HepG2 (cell line): ENCODE measurements around the gene EIF1. TPM values are rescaled to one million over a fixed set of nuclear protein-coding genes. Genes with fewer than 3 reads are reported as not detected.

Source experiments
- ATAC-seq: fragments of 200-7000 bp; cut with Tn5 transposase; 3 replicates; pipeline ENCODE4 v1.9.1; 2020; ENCODE audit warnings: mild to moderate bottlenecking, moderate library complexity
- BruUV-seq: library from RNA; stranded (reverse); fragments of 400-500 nt; replicated peaks from 2 replicates; lab custom pipeline; 2021; lab: Mats Ljungman, UMichigan
- CTCF ChIA-PET: fragments of 300-600 bp; formaldehyde crosslinking; extraction: SDS; loops from one replicate; lab custom pipeline; 2021; ENCODE audit warnings: low total read pairs, inconsistent platforms, low intra/inter-chr PET ratio; lab: Yijun Ruan, JAX
- POLR2A ChIA-PET: fragments of 350-600 bp; sonication (Branson Sonifier 250); formaldehyde crosslinking; loops from one replicate; lab custom pipeline; 2020; ENCODE audit warnings: antibody characterized with exemption, inconsistent platforms; lab: Yijun Ruan, JAX
- DNase-seq: peaks from one replicate; pipeline ENCODE4 v3.0.0-alpha.2; 2015; ENCODE audit warnings: low spot score
- FAIRE-seq: peaks from 3 replicates; lab custom pipeline; 2011; peaks lifted over from hg19 to GRCh38; lab: Jason Lieb, UNC
- H2AFZ ChIP-seq: one replicate; pipeline ENCODE4 v1.6.1; 2011; ENCODE audit warnings: low read length, inconsistent platforms
- H3K27ac ChIP-seq: fragments of 300-600 bp; 3 replicates; pipeline ENCODE4 v1.8.0; 2011; ENCODE audit warnings: mixed run types, mild to moderate bottlenecking, mixed read lengths, low read length, inconsistent platforms; ENCODE audit not compliant: insufficient read depth; ENCODE audit errors: extremely low read length
- H3K27me3 ChIP-seq, 2 experiments: fragments of 200-600 bp in 1 of 2; 2 replicates in 1 of 2; 3 replicates in 1 of 2; pipeline versions ENCODE4 v1.6.0 to v1.8.0; 2011; ENCODE audit warnings: low read length in 2 of 2, mild to moderate bottlenecking in 2 of 2, moderate library complexity in 2 of 2, inconsistent platforms in 1 of 2; ENCODE audit not compliant: insufficient read depth in 2 of 2, control insufficient read depth in 1 of 2
- H3K36me3 ChIP-seq, 2 experiments: fragments of 200-600 bp in 1 of 2; replicated peaks in 1 of 2; 2 replicates in 1 of 2; 3 replicates in 1 of 2; pipeline versions ENCODE4 v1.5.1 to v1.8.0; 2011; ENCODE audit warnings: low read length in 2 of 2, inconsistent platforms in 1 of 2; ENCODE audit not compliant: insufficient read depth in 2 of 2, control insufficient read depth in 1 of 2
- H3K4me1 ChIP-seq: 2 replicates; pipeline ENCODE4 v1.5.1; 2012; ENCODE audit warnings: low read length, inconsistent platforms; ENCODE audit not compliant: insufficient read depth
- H3K4me2 ChIP-seq: 2 replicates; pipeline ENCODE4 v1.6.0; 2011; ENCODE audit warnings: low read depth, low read length, inconsistent platforms
- H3K4me3 ChIP-seq, 3 experiments: fragments of 200-600 bp in 1 of 3; sonication (generic), shearing (Covaris generic) in 1 of 3; replicated peaks in 1 of 3; 2 replicates each; pipeline ENCODE4 v1.5.1; 2011 to 2016; ENCODE audit warnings: low read length in 3 of 3, inconsistent platforms in 2 of 3, low read depth in 2 of 3, mild to moderate bottlenecking in 2 of 3, control low read depth in 1 of 3, mixed read lengths in 1 of 3; ENCODE audit not compliant: insufficient read depth in 1 of 3
- H3K79me2 ChIP-seq: one replicate; pipeline ENCODE4 v1.6.1; 2011; ENCODE audit warnings: low read length, inconsistent platforms; ENCODE audit not compliant: insufficient read depth
- H3K9ac ChIP-seq: 2 replicates; pipeline ENCODE4 v1.6.0; 2011; ENCODE audit warnings: mild to moderate bottlenecking, low read depth, low read length, inconsistent platforms; ENCODE audit not compliant: insufficient read depth
- H3K9me3 ChIP-seq: 2 replicates; pipeline ENCODE4 v1.5.1; 2012; ENCODE audit warnings: mild to moderate bottlenecking, low read length
- H4K20me1 ChIP-seq: 2 replicates; pipeline ENCODE4 v1.6.0; 2011; ENCODE audit warnings: inconsistent platforms, mild to moderate bottlenecking, low read length, moderate library complexity; ENCODE audit not compliant: insufficient read depth
- HMG20B ChIP-seq: conservative IDR thresholded peaks from 2 replicates; pipeline ENCODE4 v1.6.1; 2016; ENCODE audit warnings: missing genetic modification reagents, missing compliant biosample characterization
- MEIS1 ChIP-seq: sonication (generic); formaldehyde crosslinking; IDR thresholded peaks from 2 replicates; pipeline ENCODE4 v1.9.0; 2021; ENCODE audit warnings: mild to moderate bottlenecking, missing genetic modification reagents, moderate library complexity, borderline replicate concordance
- POGK ChIP-seq: sonication (generic); formaldehyde crosslinking; conservative IDR thresholded peaks from 2 replicates; pipeline ENCODE4 v1.8.0; 2022; ENCODE audit warnings: mild to moderate bottlenecking, moderate library complexity, missing genetic modification reagents
- RXRA ChIP-seq: sonication (generic); formaldehyde crosslinking; IDR thresholded peaks from 2 replicates; pipeline ENCODE4 v1.5.1; 2020; ENCODE audit warnings: missing genetic modification reagents
- SAP130 ChIP-seq: IDR thresholded peaks from 2 replicates; pipeline ENCODE4 v1.6.1; 2016; ENCODE audit warnings: low read depth
- ZNF230 ChIP-seq: sonication (generic); formaldehyde crosslinking; IDR thresholded peaks from 2 replicates; pipeline ENCODE4 v1.4.0; 2020; ENCODE audit warnings: mild to moderate bottlenecking, missing genetic modification reagents
- ZNF446 ChIP-seq: sonication (generic); formaldehyde crosslinking; IDR thresholded peaks from 2 replicates; pipeline ENCODE4 v1.5.0; 2020; ENCODE audit warnings: mild to moderate bottlenecking, missing genetic modification reagents
- ZNF724P ChIP-seq: sonication (generic); formaldehyde crosslinking; IDR thresholded peaks from 2 replicates; pipeline ENCODE4 v1.8.0; 2022; ENCODE audit warnings: missing genetic modification reagents, borderline replicate concordance
- ZSCAN22 ChIP-seq: sonication (generic); formaldehyde crosslinking; IDR thresholded peaks from 2 replicates; pipeline ENCODE4 v1.4.0; 2020; ENCODE audit warnings: mild to moderate bottlenecking, missing genetic modification reagents
- WGBS: methylation state at CpG from one replicate; pipeline ENCODE4 v1.1.6; 2017; ENCODE audit warnings: low lambda C conversion rate; 5-methylcytosine and 5-hydroxymethylcytosine counted together
- in situ Hi-C: cut with HindIII; loops from 2 replicates; pipeline ENCODE4 v1.10.0; 2017; ENCODE audit warnings: low pct_unique_long_range_greater_than_20kb; ENCODE audit not compliant: extremely low pct_ligation_motif_present
- intact Hi-C: fragments of 100-400 bp; cut with micrococcal nuclease; formaldehyde crosslinking; loops from one replicate; pipeline ENCODE4 v1.10.0; 2022; ENCODE audit not compliant: unreplicated experiment
- polyA plus RNA-seq, 8 experiments: library from polyadenylated mRNA; depleted of rRNA in 3 of 8; stranded (reverse) in 7 of 8; unstranded in 1 of 8; fragments of >200 nt; fragmentation: Illumina TruSeq in 4 of 8; extraction: Trizol in 4 of 8; gene quantifications; 2 replicates each; pipeline versions ENCODE4 v1.2.1 to v1.2.3, GENCODE V29; 2011 to 2016; ENCODE audit warnings: low read depth in 4 of 8, missing spikeins in 1 of 8, mixed read lengths in 1 of 8; ENCODE audit not compliant: insufficient read depth in 1 of 8
- total RNA-seq, 5 experiments: library from RNA; depleted of rRNA; stranded (reverse); fragments of >200 nt; fragmentation: Illumina TruSeq; extraction: Trizol; gene quantifications; 2 replicates each; pipeline ENCODE4 v1.2.3, GENCODE V29; 2016; ENCODE audit warnings: low read depth in 1 of 5
- TF ChIP-seq, protein P1 (sequence below): sonication (generic); formaldehyde crosslinking; IDR thresholded peaks from 2 replicates; pipeline ENCODE4 v1.5.0; 2020; ENCODE audit warnings: mild to moderate bottlenecking, missing genetic modification reagents, borderline replicate concordance

EIF1 gene
- total and polyA plus RNA-seq, 2 of the 13 experiments (the other 11 are each of a cell fraction or from before 2014, with no cell fraction given) = 147 to 517 TPM

DNA sequence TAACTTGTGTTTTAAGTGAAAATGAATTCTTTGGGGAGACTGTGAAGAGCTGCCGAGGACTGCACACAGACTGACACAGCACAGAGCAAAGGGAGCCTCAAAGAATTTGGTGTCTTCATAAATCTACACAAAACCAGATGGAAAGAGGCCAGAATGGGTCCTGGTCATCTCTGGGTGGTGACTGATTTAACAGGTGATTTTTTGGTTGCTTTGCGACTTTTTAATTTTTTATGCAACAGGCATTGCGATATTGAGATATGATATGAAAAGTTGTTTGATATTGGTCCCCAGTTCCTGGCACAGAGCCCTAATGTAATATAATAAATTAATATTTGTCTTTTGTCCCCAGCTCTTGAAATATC, 12.6 kb upstream of the EIF1 start:
- H3K36me3 ChIP-seq = no peaks in the 10 kb centered on the region
- DNase-seq = no peak
- intact Hi-C loops (no loop called here), in situ Hi-C loops (no loop called here)
- peaks cover 50% of the 10 kb centered on the region for H3K4me1 ChIP-seq
- H3K4me3 ChIP-seq = peak overlapping the region in 1 of 3 experiments; percentile 52; a peak in 2 of 6 replicates
- H2AFZ ChIP-seq = peak overlapping the region; percentile 49
- H3K27ac ChIP-seq = peak overlapping the region; percentile 34
- H4K20me1 ChIP-seq = no peaks in the 10 kb centered on the region
- BruUV-seq = no TSS peak
- TF ChIP-seq HMG20B (CRISPR knock-in tag) (no peak), RXRA (CRISPR knock-in tag) (no peak), SAP130 (CRISPR knock-in tag) (no peak), POGK (CRISPR knock-in tag) (0 out of 2 replicates have a peak, but pooled peaks have one; percentile 29), ZNF446 (CRISPR knock-in tag) (no peak), ZNF230 (0 out of 2 replicates have a peak, but pooled peaks have one; percentile 45), ZNF724P (0 out of 2 replicates have a peak, but pooled peaks have one; percentile 50), MEIS1 (CRISPR knock-in tag) (0 out of 2 replicates have a peak, but pooled peaks have one; percentile 31), ZSCAN22 (no peak)
- TF ChIP-seq, protein P1, sequence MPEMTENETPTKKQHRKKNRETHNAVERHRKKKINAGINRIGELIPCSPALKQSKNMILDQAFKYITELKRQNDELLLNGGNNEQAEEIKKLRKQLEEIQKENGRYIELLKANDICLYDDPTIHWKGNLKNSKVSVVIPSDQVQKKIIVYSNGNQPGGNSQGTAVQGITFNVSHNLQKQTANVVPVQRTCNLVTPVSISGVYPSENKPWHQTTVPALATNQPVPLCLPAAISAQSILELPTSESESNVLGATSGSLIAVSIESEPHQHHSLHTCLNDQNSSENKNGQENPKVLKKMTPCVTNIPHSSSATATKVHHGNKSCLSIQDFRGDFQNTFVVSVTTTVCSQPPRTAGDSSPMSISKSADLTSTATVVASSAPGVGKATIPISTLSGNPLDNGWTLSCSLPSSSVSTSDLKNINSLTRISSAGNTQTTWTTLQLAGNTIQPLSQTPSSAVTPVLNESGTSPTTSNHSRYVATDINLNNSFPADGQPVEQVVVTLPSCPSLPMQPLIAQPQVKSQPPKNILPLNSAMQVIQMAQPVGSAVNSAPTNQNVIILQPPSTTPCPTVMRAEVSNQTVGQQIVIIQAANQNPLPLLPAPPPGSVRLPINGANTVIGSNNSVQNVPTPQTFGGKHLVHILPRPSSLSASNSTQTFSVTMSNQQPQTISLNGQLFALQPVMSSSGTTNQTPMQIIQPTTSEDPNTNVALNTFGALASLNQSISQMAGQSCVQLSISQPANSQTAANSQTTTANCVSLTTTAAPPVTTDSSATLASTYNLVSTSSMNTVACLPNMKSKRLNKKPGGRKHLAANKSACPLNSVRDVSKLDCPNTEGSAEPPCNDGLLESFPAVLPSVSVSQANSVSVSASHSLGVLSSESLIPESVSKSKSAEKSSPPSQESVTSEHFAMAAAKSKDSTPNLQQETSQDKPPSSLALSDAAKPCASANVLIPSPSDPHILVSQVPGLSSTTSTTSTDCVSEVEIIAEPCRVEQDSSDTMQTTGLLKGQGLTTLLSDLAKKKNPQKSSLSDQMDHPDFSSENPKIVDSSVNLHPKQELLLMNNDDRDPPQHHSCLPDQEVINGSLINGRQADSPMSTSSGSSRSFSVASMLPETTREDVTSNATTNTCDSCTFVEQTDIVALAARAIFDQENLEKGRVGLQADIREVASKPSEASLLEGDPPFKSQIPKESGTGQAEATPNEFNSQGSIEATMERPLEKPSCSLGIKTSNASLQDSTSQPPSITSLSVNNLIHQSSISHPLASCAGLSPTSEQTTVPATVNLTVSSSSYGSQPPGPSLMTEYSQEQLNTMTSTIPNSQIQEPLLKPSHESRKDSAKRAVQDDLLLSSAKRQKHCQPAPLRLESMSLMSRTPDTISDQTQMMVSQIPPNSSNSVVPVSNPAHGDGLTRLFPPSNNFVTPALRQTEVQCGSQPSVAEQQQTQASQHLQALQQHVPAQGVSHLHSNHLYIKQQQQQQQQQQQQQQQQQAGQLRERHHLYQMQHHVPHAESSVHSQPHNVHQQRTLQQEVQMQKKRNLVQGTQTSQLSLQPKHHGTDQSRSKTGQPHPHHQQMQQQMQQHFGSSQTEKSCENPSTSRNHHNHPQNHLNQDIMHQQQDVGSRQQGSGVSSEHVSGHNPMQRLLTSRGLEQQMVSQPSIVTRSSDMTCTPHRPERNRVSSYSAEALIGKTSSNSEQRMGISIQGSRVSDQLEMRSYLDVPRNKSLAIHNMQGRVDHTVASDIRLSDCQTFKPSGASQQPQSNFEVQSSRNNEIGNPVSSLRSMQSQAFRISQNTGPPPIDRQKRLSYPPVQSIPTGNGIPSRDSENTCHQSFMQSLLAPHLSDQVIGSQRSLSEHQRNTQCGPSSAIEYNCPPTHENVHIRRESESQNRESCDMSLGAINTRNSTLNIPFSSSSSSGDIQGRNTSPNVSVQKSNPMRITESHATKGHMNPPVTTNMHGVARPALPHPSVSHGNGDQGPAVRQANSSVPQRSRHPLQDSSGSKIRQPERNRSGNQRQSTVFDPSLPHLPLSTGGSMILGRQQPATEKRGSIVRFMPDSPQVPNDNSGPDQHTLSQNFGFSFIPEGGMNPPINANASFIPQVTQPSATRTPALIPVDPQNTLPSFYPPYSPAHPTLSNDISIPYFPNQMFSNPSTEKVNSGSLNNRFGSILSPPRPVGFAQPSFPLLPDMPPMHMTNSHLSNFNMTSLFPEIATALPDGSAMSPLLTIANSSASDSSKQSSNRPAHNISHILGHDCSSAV (CRISPR knock-in tag) = no peak
- H3K9ac ChIP-seq = no peak overlapping the region
- ChIA-PET CTCF (no interaction called here), POLR2A (interaction anchor here (0.5 to 7.2 kb wide), 6 partner anchors 9 to 1453 kb away, joined by 3 to 443 read pairs (median 3); partner anchors contain the start of gene EIF1)
- ATAC-seq = no peak; the same call in 2 of the 3 replicates
- no peaks in the 10 kb centered on the region for H3K79me2 ChIP-seq
- H3K27me3 ChIP-seq = peaks cover 0 to 2% of the 10 kb centered on the region in 2 experiments; a peak in 2 of 5 replicates
- 4% methylated on average over 3 of the region's 3 CpGs for WGBS
- peak; percentile 18 for FAIRE-seq
- peak overlapping the region; percentile 62 for H3K4me2 ChIP-seq
- no peaks in the 10 kb centered on the region for H3K9me3 ChIP-seq
